Measurements from ENCODE around the gene DBF4.
"Not testable (repeated sequence)": the region's sequence is repeated elsewhere in the genome, so short reads cannot be mapped to it uniquely, and the experiment has no call there.

GRCh38 chr7:87828383-87828782, 47.9 kb upstream of the DBF4 start:
- not testable (repeated sequence) for TF ChIP-seq CTCF, POLR2A (IDR thresholded peaks at IDR 0.05)

Data from lower leg skin (tissue), 3 donors.